ENCODE measurements around the gene RARS2. TPM values are rescaled to one million over a fixed set of nuclear protein-coding genes. Genes with fewer than 3 reads are reported as not detected.

The RARS2 gene
- total and polyA plus RNA-seq, 4 donors, result 15.6 to 40.5 (median 24.4) TPM

- H3K9ac ChIP-seq (ENCODE audit: insufficient read depth in 1 of 2, low read length in 2 of 2), result no peak overlapping the region
- peaks cover 0 to 6% (median 0%) of the 10 kb centered on the region in 5 donors for H3K4me1 ChIP-seq (ENCODE audit: control insufficient read depth in 5 of 5, insufficient read depth in 5 of 5, low read length in 5 of 5)
- WGBS, 2 donors, result 28 to 60% methylated on average over 3 of the region's 3 CpGs
- TF ChIP-seq, protein P1, sequence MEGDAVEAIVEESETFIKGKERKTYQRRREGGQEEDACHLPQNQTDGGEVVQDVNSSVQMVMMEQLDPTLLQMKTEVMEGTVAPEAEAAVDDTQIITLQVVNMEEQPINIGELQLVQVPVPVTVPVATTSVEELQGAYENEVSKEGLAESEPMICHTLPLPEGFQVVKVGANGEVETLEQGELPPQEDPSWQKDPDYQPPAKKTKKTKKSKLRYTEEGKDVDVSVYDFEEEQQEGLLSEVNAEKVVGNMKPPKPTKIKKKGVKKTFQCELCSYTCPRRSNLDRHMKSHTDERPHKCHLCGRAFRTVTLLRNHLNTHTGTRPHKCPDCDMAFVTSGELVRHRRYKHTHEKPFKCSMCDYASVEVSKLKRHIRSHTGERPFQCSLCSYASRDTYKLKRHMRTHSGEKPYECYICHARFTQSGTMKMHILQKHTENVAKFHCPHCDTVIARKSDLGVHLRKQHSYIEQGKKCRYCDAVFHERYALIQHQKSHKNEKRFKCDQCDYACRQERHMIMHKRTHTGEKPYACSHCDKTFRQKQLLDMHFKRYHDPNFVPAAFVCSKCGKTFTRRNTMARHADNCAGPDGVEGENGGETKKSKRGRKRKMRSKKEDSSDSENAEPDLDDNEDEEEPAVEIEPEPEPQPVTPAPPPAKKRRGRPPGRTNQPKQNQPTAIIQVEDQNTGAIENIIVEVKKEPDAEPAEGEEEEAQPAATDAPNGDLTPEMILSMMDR (IDR thresholded peaks at IDR 0.05; ENCODE audit: control extremely low read depth, extremely low read depth), result no peak
- H3K9me3 ChIP-seq (ENCODE audit: control insufficient read depth in 4 of 4, insufficient read depth in 3 of 4, low read length in 3 of 4), result no peaks in the 10 kb centered on the region
- DNase-seq (peak in 2 of 3 donors; percentile 32 to 72), ATAC-seq (ENCODE audit: insufficient read depth, low FRiP score) (no peak)
- H3K27me3 ChIP-seq (ENCODE audit: control insufficient read depth in 3 of 3, insufficient read depth in 3 of 3, low read length in 2 of 3), result no peaks in the 10 kb centered on the region
- H3K36me3 ChIP-seq (ENCODE audit: control insufficient read depth in 4 of 4, insufficient read depth in 4 of 4, low read length in 4 of 4), result peaks cover 0 to 6% (median 3%) of the 10 kb centered on the region in 4 donors
- no peak overlapping the region for H3K4me3 ChIP-seq
- no peak overlapping the region for H3K27ac ChIP-seq (ENCODE audit: low read depth in 1 of 2, low read length in 1 of 2)
Measured at GRCh38 chr6:87481931-87482330, 107.9 kb downstream of the RARS2 start.

- peak in 2 of 3 donors; percentile 17 to 63 for DNase-seq
- H3K4me1 ChIP-seq (ENCODE audit: control insufficient read depth in 5 of 5, insufficient read depth in 5 of 5, low read length in 5 of 5), result peaks cover 0 to 7% (median 3%) of the 10 kb centered on the region in 5 donors
Measured at GRCh38 chr6:87473419-87473903, 116.3 kb downstream of the RARS2 start.

DNA sequence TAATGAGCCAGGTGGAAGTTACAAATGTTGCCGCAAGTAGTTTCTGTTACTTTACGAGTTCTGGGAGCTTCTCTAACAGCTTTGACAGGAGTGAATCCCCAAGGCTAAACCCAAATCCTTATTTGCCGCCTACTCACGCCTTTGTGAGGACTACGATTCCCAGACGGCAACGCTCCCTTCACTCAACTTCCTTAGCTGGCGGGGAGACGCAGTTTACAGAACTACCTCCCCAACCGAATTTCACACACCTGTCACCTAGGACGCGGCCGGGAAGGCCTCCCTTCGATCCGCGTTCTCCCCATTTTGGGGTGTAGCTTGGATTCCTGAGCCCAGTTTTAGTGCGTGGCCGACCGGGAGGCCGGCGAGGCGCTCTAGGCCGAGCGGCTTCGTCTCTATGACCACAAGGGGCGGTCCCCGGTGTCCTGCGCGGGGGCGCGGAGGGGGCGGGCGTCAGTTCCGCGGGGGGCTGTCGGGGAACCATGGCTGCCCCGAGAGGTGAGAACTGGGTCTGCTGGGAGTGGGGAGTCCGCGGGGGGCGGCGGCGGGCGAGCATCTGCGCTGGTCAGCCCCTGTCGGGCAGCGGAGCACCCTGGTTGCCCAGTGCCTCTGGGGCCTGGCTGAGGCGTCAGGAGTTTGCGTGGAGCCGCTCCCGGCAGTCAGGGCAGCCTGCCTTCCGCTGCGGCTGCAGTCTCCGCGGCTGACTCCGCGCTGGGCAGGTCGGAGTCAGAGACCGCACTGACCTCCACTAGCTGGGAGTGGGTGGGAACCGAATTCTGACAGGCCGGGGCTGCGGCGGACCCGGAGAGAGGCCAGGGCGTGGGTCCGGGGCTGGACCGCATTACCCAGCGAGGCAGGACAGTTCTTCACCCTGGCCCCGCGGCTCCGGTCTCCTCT lies 117.0 kb downstream of the RARS2 start, which contains the start of gene SLC35A1:
Gene SLC35A1 (plus strand): TSS at position 450 of the 894 bp plus-strand sequence. CDS start 30 bp downstream, at position 480.
- Histone ChIP-seq H3K4me3 (peak within 1 kb of the TSS; percentile 92), H3K9me3 (ENCODE audit: control insufficient read depth in 4 of 4, insufficient read depth in 3 of 4, low read length in 3 of 4) (no peaks in the 10 kb centered on the region), H3K36me3 (ENCODE audit: control insufficient read depth in 4 of 4, insufficient read depth in 4 of 4, low read length in 4 of 4) (peaks cover 0 to 3% (median 1%) of the 10 kb centered on the region in 4 donors), H3K9ac (ENCODE audit: insufficient read depth in 1 of 2, low read length in 2 of 2) (peak within 1 kb of the TSS; percentile 81 to 92), H3K4me1 (ENCODE audit: control insufficient read depth in 5 of 5, insufficient read depth in 5 of 5, low read length in 5 of 5) (peaks cover 0 to 7% (median 3%) of the 10 kb centered on the region in 5 donors), H3K27ac (ENCODE audit: low read depth in 1 of 2, low read length in 1 of 2) (peak within 1 kb of the TSS; percentile 87 to 100), H3K27me3 (ENCODE audit: control insufficient read depth in 3 of 3, insufficient read depth in 3 of 3, low read length in 2 of 3) (no peaks in the 10 kb centered on the region)
- ATAC-seq (ENCODE audit: insufficient read depth, low FRiP score) (peak; percentile 97), DNase-seq (peak; percentile 90 to 93 (median 91))
- TF ChIP-seq, protein P1 (IDR thresholded peaks at IDR 0.05; ENCODE audit: control extremely low read depth, extremely low read depth), result no peak
- WGBS, 2 donors, result 0 to 1% methylated on average over 61 to 70 of the region's 70 CpGs

More at GRCh38 chr6:87473419-87473903, 116.3 kb downstream of the RARS2 start:
- ATAC-seq (ENCODE audit: insufficient read depth, low FRiP score), result peak; percentile 23
- Histone ChIP-seq H3K9ac (ENCODE audit: insufficient read depth in 1 of 2, low read length in 2 of 2) (peak overlapping the region; percentile 81 to 90), H3K9me3 (ENCODE audit: control insufficient read depth in 4 of 4, insufficient read depth in 3 of 4, low read length in 3 of 4) (no peaks in the 10 kb centered on the region), H3K27ac (ENCODE audit: low read depth in 1 of 2, low read length in 1 of 2) (peak overlapping the region; percentile 87 to 100), H3K27me3 (ENCODE audit: control insufficient read depth in 3 of 3, insufficient read depth in 3 of 3, low read length in 2 of 3) (no peaks in the 10 kb centered on the region), H3K4me3 (peak overlapping the region; percentile 92), H3K36me3 (ENCODE audit: control insufficient read depth in 4 of 4, insufficient read depth in 4 of 4, low read length in 4 of 4) (peaks cover 0 to 6% (median 1%) of the 10 kb centered on the region in 4 donors)
- WGBS, 2 donors, result 0 to 1% methylated on average over 15 of the region's 15 CpGs
- TF ChIP-seq, protein P1 (IDR thresholded peaks at IDR 0.05; ENCODE audit: control extremely low read depth, extremely low read depth), result no peak

Data from lung (tissue), 12 donors.